HG02885 (cell line): ENCODE results near the gene MOSMO.
"Not testable (repeated sequence)": the region's sequence is repeated elsewhere in the genome, so short reads cannot be mapped to it uniquely, and the experiment has no call there.

Experiments
- ATAC-seq: cut with Tn5 transposase; IDR thresholded peaks from one replicate; pipeline ENCODE4 v1.9.1; 2021; ENCODE audit warnings: mild to moderate bottlenecking; ENCODE audit not compliant: unreplicated experiment, poor library complexity

MOSMO gene

GRCh38 chr16:22128537-22128936 lies 120.6 kb downstream of the MOSMO start:
- not testable (repeated sequence) for ATAC-seq

GRCh38 chr16:22130528-22130927 lies 122.6 kb downstream of the MOSMO start:
- no peak for ATAC-seq

- ATAC-seq = no peak
These were observed 124.9 kb downstream of the MOSMO start for GRCh38 chr16:22132801-22133200.
